MM.1S (cell line): ENCODE data around the gene LYSMD2.

Source experiments
- EZH2 ChIP-seq: fragments of 300-600 bp; sonication (generic); optimal IDR thresholded peaks from 2 replicates; pipeline ENCODE3; 2017; ENCODE audit warnings: low read depth, mild to moderate bottlenecking, antibody characterized with exemption, low read length, mixed read lengths
- EZH2phosphoT487 ChIP-seq: fragments of 300-600 bp; sonication (generic); IDR thresholded peaks from 2 replicates; pipeline ENCODE4 v1.6.1; 2018; ENCODE audit warnings: antibody characterized with exemption, low read length
- TF ChIP-seq, protein P1 (sequence below): fragments of 300-600 bp; sonication (generic); IDR thresholded peaks from 2 replicates; pipeline ENCODE4 v1.5.1; 2016; ENCODE audit warnings: antibody characterized with exemption, low read length, mixed read lengths

- TF ChIP-seq, protein P1, sequence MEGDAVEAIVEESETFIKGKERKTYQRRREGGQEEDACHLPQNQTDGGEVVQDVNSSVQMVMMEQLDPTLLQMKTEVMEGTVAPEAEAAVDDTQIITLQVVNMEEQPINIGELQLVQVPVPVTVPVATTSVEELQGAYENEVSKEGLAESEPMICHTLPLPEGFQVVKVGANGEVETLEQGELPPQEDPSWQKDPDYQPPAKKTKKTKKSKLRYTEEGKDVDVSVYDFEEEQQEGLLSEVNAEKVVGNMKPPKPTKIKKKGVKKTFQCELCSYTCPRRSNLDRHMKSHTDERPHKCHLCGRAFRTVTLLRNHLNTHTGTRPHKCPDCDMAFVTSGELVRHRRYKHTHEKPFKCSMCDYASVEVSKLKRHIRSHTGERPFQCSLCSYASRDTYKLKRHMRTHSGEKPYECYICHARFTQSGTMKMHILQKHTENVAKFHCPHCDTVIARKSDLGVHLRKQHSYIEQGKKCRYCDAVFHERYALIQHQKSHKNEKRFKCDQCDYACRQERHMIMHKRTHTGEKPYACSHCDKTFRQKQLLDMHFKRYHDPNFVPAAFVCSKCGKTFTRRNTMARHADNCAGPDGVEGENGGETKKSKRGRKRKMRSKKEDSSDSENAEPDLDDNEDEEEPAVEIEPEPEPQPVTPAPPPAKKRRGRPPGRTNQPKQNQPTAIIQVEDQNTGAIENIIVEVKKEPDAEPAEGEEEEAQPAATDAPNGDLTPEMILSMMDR, result no peak
- TF ChIP-seq EZH2 (no peak), EZH2phosphoT487 (no peak)
Measured at GRCh38 chr15:51677021-51677420, 60.4 kb downstream of the LYSMD2 start.
